CD4-positive, alpha-beta T cell (primary cell): ENCODE data around the gene BAZ1B. TPM values are rescaled to one million over a fixed set of nuclear protein-coding genes. Genes with fewer than 3 reads are reported as not detected.

Experiments
- ATAC-seq: fragments of 200-7000 bp; cut with Tn5 transposase; one replicate; pipeline ENCODE4 v1.10.0; 2022; ENCODE audit warnings: mild to moderate bottlenecking; ENCODE audit not compliant: poor library complexity
- CTCF ChIA-PET: fragments of 350-600 bp; sonication (Branson Sonifier 250); formaldehyde crosslinking; loops from one replicate; lab custom pipeline; 2021; ENCODE audit warnings: antibody characterized with exemption, inconsistent platforms; lab: Charles Lee
- POLR2A ChIA-PET: fragments of 350-600 bp; sonication (Branson Sonifier 250); formaldehyde crosslinking; loops from one replicate; lab custom pipeline; 2021; ENCODE audit warnings: antibody characterized with exemption, inconsistent platforms; lab: Charles Lee
- DNase-seq, 14 experiments: peaks; one replicate each; pipeline ENCODE4 v3.0.0-alpha.2; 2013 to 2020; ENCODE audit warnings: mixed read lengths in 2 of 14
- H3K27ac ChIP-seq, 2 donors: one replicate each; pipeline versions ENCODE4 v1.5.1 to v1.7.0; 2013; ENCODE audit warnings: low read length in 2 of 2, low read depth in 1 of 2, mild to moderate bottlenecking in 1 of 2
- H3K27me3 ChIP-seq, 2 experiments: 1 replicate in 1 of 2; 2 replicates in 1 of 2; pipeline versions ENCODE4 v1.6.1 to v1.7.0; 2013; ENCODE audit warnings: low read length in 2 of 2, control low read depth in 1 of 2, mild to moderate bottlenecking in 1 of 2, moderate library complexity in 1 of 2; ENCODE audit not compliant: insufficient read depth in 2 of 2, control insufficient read depth in 1 of 2
- H3K36me3 ChIP-seq: one replicate; pipeline ENCODE4 v1.6.1; 2013; ENCODE audit warnings: low read length, control low read depth; ENCODE audit not compliant: insufficient read depth
- H3K4me1 ChIP-seq: one replicate; pipeline ENCODE4 v1.6.1; 2013; ENCODE audit warnings: low read length, control low read depth; ENCODE audit not compliant: insufficient read depth
- H3K4me3 ChIP-seq: one replicate; pipeline ENCODE4 v1.5.1; 2013; ENCODE audit warnings: mild to moderate bottlenecking, low read length, moderate library complexity
- H3K9me3 ChIP-seq, 2 experiments: 1 replicate in 1 of 2; 2 replicates in 1 of 2; pipeline versions ENCODE4 v1.6.1 to v1.7.0; 2013; ENCODE audit warnings: low read length in 2 of 2, mild to moderate bottlenecking in 2 of 2, control low read depth in 1 of 2, moderate library complexity in 1 of 2; ENCODE audit not compliant: control insufficient read depth in 1 of 2, insufficient read depth in 1 of 2
- H3K27ac Mint-ChIP-seq: one replicate; pipeline ENCODE4 v1.8.0; 2020; ENCODE audit warnings: mixed read lengths
- H3K27me3 Mint-ChIP-seq: one replicate; pipeline ENCODE4 v1.8.0; 2021; ENCODE audit warnings: mixed read lengths
- H3K36me3 Mint-ChIP-seq: one replicate; pipeline ENCODE4 v1.8.0; 2021; ENCODE audit warnings: low read depth, mixed read lengths
- H3K4me1 Mint-ChIP-seq: one replicate; pipeline ENCODE4 v1.8.0; 2021; ENCODE audit warnings: low read depth, mixed read lengths
- H3K4me3 Mint-ChIP-seq: one replicate; pipeline ENCODE4 v1.8.0; 2020; ENCODE audit warnings: mild to moderate bottlenecking, mixed read lengths
- H3K9me3 Mint-ChIP-seq: one replicate; pipeline ENCODE4 v1.8.0; 2020; ENCODE audit warnings: mixed read lengths
- intact Hi-C, 2 experiments: fragments of 100-400 bp; cut with DNase I in 1 of 2; cut with micrococcal nuclease in 1 of 2; formaldehyde crosslinking; loops; one replicate each; pipeline versions ENCODE4 v1.15.1 to v1.9.0; 2023 to 2025; cut with DNase I, micrococcal nuclease
- total RNA-seq, 174 experiments: library from RNA in 2 of 174; stranded (reverse) in 2 of 174; gene quantifications; one replicate each; pipeline ENCODE4 v1.2.3 and lab custom pipeline; 2021 to 2026
- TF ChIP-seq, protein P1 (sequence below): fragments of 200-600 bp; IDR thresholded peaks from one replicate; pipeline ENCODE4 v1.8.0; 2022; ENCODE audit warnings: antibody characterized with exemption, mild to moderate bottlenecking

Gene BAZ1B
- total RNA-seq, 2 experiments from 2014 or later = 32.8 to 35.5 TPM

DNA sequence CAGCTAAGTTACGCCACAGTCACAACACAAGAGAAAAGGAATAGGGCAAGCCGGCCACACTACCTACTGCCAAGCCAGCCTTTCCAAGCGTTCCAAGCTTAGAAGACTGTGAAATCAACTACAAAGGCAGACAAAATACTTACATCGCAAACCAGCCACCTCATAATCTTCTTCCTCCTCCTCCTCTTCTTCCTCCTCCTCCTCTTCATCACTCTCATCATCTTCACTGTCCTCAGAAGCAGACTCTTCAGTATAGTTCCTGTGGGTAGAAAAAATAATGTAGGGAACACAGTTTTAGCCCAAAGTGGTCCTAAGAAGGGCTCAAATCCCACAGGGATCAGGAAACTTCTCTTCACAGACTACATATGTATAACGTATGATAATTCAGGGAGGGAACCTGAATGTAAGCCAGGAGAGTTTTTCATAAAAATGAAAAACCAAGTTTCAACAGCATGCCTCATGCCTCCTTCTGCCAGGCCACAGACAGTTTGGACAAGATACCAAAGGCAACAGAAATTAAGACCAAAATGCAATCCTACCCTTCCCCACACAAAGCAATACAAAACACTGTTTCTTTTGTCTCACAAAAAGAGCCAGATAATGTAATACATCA is 74.9 kb downstream of the BAZ1B start:
- ChIA-PET CTCF (no interaction called here), POLR2A (no interaction called here)
- Mint-ChIP-seq H3K9me3 (no peaks in the 10 kb centered on the region), H3K36me3 (peaks cover 99% of the 10 kb centered on the region), H3K4me1 (peaks cover 4% of the 10 kb centered on the region), H3K27me3 (no peaks in the 10 kb centered on the region), H3K27ac (no peak overlapping the region), H3K4me3 (no peak overlapping the region)
- Histone ChIP-seq H3K4me1 (no peaks in the 10 kb centered on the region), H3K27ac (no peak overlapping the region), H3K9me3 (no peaks in the 10 kb centered on the region), H3K4me3 (no peak overlapping the region), H3K36me3 (peaks cover 92% of the 10 kb centered on the region), H3K27me3 (no peaks in the 10 kb centered on the region)
- ATAC-seq (no peak), DNase-seq (no peak)
- TF ChIP-seq, protein P1, sequence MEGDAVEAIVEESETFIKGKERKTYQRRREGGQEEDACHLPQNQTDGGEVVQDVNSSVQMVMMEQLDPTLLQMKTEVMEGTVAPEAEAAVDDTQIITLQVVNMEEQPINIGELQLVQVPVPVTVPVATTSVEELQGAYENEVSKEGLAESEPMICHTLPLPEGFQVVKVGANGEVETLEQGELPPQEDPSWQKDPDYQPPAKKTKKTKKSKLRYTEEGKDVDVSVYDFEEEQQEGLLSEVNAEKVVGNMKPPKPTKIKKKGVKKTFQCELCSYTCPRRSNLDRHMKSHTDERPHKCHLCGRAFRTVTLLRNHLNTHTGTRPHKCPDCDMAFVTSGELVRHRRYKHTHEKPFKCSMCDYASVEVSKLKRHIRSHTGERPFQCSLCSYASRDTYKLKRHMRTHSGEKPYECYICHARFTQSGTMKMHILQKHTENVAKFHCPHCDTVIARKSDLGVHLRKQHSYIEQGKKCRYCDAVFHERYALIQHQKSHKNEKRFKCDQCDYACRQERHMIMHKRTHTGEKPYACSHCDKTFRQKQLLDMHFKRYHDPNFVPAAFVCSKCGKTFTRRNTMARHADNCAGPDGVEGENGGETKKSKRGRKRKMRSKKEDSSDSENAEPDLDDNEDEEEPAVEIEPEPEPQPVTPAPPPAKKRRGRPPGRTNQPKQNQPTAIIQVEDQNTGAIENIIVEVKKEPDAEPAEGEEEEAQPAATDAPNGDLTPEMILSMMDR = no peak
- intact Hi-C loops = no loop called here

DNA sequence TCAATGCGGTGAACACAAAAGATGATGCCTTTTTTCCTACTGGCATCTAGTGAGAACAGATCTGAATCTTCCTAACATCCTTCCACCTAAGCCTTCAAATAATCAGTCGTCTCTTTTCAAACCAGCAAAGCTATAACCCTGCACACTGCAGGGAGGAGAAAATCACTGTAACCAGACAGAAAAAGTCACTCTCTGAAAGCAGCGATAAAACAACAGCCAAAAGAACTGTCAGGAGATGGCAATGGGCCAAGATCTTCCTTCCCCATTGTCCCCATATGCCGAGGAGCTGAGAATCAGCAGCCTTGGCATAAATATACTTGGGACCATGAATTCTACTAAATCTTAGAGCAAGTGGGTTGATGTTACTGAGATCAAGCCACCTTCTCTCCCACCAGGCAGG is 75.4 kb downstream of the BAZ1B start:
- no peak overlapping the region for H3K4me3 Mint-ChIP-seq
- ChIA-PET POLR2A (no interaction called here), CTCF (no interaction called here)
- TF ChIP-seq, protein P1 = no peak
- Histone ChIP-seq H3K27me3 (no peaks in the 10 kb centered on the region), H3K4me3 (no peak overlapping the region), H3K36me3 (peaks cover 93% of the 10 kb centered on the region), H3K9me3 (no peaks in the 10 kb centered on the region), H3K27ac (no peak overlapping the region), H3K4me1 (no peaks in the 10 kb centered on the region)
- no peaks in the 10 kb centered on the region for H3K27me3 Mint-ChIP-seq
- intact Hi-C loops = no loop called here
- H3K9me3 Mint-ChIP-seq = no peaks in the 10 kb centered on the region
- DNase-seq (no peak), ATAC-seq (no peak)
- H3K36me3 Mint-ChIP-seq = peaks cover 99% of the 10 kb centered on the region
- no peak overlapping the region for H3K27ac Mint-ChIP-seq
- peaks cover 2% of the 10 kb centered on the region for H3K4me1 Mint-ChIP-seq

DNA sequence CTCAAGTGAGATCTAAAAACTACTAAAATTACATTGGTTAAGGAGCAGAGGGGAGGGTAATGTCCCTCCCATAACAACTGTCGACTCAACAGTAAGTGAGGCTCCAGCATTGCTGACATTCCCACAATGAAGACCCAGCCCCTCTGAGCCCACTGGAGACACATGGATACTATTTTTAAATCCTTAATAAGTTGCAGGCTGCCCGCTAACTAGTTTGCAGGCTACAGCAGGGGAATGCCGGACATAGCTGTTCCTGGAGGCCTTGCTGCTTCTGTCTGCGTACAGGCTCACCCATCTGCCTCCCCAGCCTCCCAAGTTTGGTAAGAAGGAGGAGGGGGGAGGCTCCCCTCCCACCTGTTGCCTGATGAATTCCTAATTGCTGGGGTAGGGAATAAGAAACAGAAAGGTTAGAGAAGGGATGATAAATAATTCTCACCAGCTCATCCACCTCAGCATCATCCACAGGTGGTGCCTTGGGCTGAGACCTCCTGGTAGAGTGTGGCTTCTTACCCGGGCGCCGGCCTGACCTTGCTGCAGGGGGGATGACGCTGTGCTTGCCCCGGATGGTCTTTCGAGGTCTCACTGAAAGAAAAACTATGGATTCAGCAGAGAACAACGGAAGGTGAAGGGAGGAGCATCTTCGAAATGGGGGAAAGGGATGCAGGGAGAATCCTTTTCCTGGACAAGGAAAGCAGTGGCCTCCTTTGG is 78.4 kb downstream of the BAZ1B start:
- Mint-ChIP-seq H3K9me3 (no peaks in the 10 kb centered on the region), H3K4me3 (no peak overlapping the region), H3K4me1 (no peaks in the 10 kb centered on the region), H3K27ac (no peak overlapping the region), H3K27me3 (no peaks in the 10 kb centered on the region), H3K36me3 (peaks cover 98% of the 10 kb centered on the region)
- no peak for DNase-seq
- TF ChIP-seq, protein P1 = no peak
- no peaks in the 10 kb centered on the region for H3K4me1 ChIP-seq
- no peaks in the 10 kb centered on the region for H3K27me3 ChIP-seq
- H3K27ac ChIP-seq = no peak overlapping the region
- H3K9me3 ChIP-seq = no peaks in the 10 kb centered on the region
- ChIA-PET CTCF (no interaction called here), POLR2A (no interaction called here)
- no peak for ATAC-seq
- peaks cover 86% of the 10 kb centered on the region for H3K36me3 ChIP-seq
- H3K4me3 ChIP-seq = no peak overlapping the region
- intact Hi-C loops = no loop called here
